Cardiac fibroblast (primary cell): ENCODE results near the gene MAN1C1.
"Not testable (repeated sequence)": the region's sequence is repeated elsewhere in the genome, so short reads cannot be mapped to it uniquely, and the experiment has no call there.

Experiments used
- DNase-seq, 2 donors: peaks; one replicate each; pipeline versions ENCODE4 v3.0.0 to v3.0.0-alpha.2; 2010; ENCODE audit warnings: low read depth in 2 of 2
- H3K4me3 ChIP-seq, 2 donors: replicated peaks in 1 of 2; 1 replicate in 1 of 2; 2 replicates in 1 of 2; pipeline ENCODE4 v1.5.1; 2011; ENCODE audit warnings: low read depth in 2 of 2, low read length in 2 of 2, mild to moderate bottlenecking in 2 of 2, moderate library complexity in 1 of 2
- CTCF ChIP-seq: IDR thresholded peaks from one replicate; pipeline ENCODE4 v1.5.1; 2011; ENCODE audit warnings: low read depth, mild to moderate bottlenecking, low read length, inconsistent platforms

The MAN1C1 gene

GRCh38 chr1:25691211-25691610 lies 74.6 kb downstream of the MAN1C1 start:
- DNase-seq = no peak
- H3K4me3 ChIP-seq = no peak overlapping the region
- TF ChIP-seq CTCF = no peak

- H3K4me3 ChIP-seq = no peak overlapping the region
- DNase-seq = no peak
- peak; percentile 39 for TF ChIP-seq CTCF
These were observed 76.0 kb downstream of the MAN1C1 start for GRCh38 chr1:25692560-25692959.

- peak in 1 of 2 donors; percentile 67 for DNase-seq
- TF ChIP-seq CTCF = peak; percentile 22
- H3K4me3 ChIP-seq = no peak overlapping the region
These were observed 77.8 kb downstream of the MAN1C1 start for GRCh38 chr1:25694167-25695007.

GRCh38 chr1:25695090-25695770 lies 78.6 kb downstream of the MAN1C1 start:
- TF ChIP-seq CTCF = peak; percentile 27
- DNase-seq = peak; percentile 98 to 99
- H3K4me3 ChIP-seq = no peak overlapping the region

GRCh38 chr1:25695771-25696311 lies 79.2 kb downstream of the MAN1C1 start:
- DNase-seq = peak; percentile 94 to 95
- no peak overlapping the region for H3K4me3 ChIP-seq
- TF ChIP-seq CTCF = no peak

GRCh38 chr1:25696643-25697042 lies 80.1 kb downstream of the MAN1C1 start:
- not testable (repeated sequence) for DNase-seq, H3K4me3 ChIP-seq
